ENCODE results near the gene CDKL5. TPM values are rescaled to one million over a fixed set of nuclear protein-coding genes. Genes with fewer than 3 reads are reported as not detected.

The CDKL5 gene
- total and polyA plus RNA-seq, 2 experiments from 2014 or later, result 7.5 to 13.7 TPM

DNA sequence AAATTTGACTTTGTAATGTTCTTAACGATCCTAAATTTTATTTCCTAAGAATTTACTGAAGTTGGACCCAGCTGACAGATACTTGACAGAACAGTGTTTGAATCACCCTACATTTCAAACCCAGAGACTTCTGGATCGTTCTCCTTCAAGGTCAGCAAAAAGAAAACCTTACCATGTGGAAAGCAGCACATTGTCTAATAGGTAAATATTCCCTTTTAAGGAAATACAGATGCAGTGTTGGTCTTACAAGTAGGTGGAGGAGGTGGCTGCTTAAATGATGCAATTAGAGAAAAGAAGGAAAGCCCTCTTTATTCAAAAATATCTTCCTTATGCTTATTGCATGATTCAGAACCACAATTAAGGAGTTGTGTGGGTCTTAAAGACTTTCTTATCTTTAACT is 173.0 kb downstream of the CDKL5 start:
- no peak for DNase-seq (ENCODE audit: low spot score)
- no peak overlapping the region for H3K4me3 ChIP-seq
- H3F3A ChIP-seq (replicated peaks; ENCODE audit: low read depth), result no peaks in the 10 kb centered on the region
- no peaks in the 10 kb centered on the region for H3K9me3 Mint-ChIP-seq
- H3K4me1 ChIP-seq (ENCODE audit: insufficient read depth), result no peaks in the 10 kb centered on the region
- no peak overlapping the region for H2AFZ ChIP-seq
- no peak overlapping the region for H3K4me2 ChIP-seq
- H3K4me1 Mint-ChIP-seq, result no peaks in the 10 kb centered on the region
- no peak overlapping the region for H3K4me3 Mint-ChIP-seq
- H3K27me3 Mint-ChIP-seq (ENCODE audit: insufficient read depth, low read depth, poor library complexity), result no peaks in the 10 kb centered on the region
- H3K27ac ChIP-seq (ENCODE audit: low read depth), result no peak overlapping the region
- H3K27ac Mint-ChIP-seq, result no peak overlapping the region
- TF ChIP-seq CTCF (conservative IDR thresholded peaks at IDR 0.05; ENCODE audit: low read depth in 2 of 2) (no peak), STAT1 (IDR thresholded peaks at IDR 0.05; ENCODE audit: unreplicated experiment) (no peak), CREB1 (CRISPR knock-in tag; IDR thresholded peaks at IDR 0.05; ENCODE audit: low read depth) (no peak), NANOG (IDR thresholded peaks at IDR 0.05; ENCODE audit: borderline replicate concordance) (no peak), ZNF331 (CRISPR knock-in tag; IDR thresholded peaks at IDR 0.05; ENCODE audit: low read depth) (no peak), ZNF114 (CRISPR knock-in tag; IDR thresholded peaks at IDR 0.05) (no peak), JUNB (IDR thresholded peaks at IDR 0.05; ENCODE audit: unreplicated experiment) (no peak), EZH2phosphoT487 (IDR thresholded peaks at IDR 0.05; ENCODE audit: unreplicated experiment) (no peak), ZNF462 (CRISPR knock-in tag; IDR thresholded peaks at IDR 0.05) (no peak)
- TF ChIP-seq, protein P1, sequence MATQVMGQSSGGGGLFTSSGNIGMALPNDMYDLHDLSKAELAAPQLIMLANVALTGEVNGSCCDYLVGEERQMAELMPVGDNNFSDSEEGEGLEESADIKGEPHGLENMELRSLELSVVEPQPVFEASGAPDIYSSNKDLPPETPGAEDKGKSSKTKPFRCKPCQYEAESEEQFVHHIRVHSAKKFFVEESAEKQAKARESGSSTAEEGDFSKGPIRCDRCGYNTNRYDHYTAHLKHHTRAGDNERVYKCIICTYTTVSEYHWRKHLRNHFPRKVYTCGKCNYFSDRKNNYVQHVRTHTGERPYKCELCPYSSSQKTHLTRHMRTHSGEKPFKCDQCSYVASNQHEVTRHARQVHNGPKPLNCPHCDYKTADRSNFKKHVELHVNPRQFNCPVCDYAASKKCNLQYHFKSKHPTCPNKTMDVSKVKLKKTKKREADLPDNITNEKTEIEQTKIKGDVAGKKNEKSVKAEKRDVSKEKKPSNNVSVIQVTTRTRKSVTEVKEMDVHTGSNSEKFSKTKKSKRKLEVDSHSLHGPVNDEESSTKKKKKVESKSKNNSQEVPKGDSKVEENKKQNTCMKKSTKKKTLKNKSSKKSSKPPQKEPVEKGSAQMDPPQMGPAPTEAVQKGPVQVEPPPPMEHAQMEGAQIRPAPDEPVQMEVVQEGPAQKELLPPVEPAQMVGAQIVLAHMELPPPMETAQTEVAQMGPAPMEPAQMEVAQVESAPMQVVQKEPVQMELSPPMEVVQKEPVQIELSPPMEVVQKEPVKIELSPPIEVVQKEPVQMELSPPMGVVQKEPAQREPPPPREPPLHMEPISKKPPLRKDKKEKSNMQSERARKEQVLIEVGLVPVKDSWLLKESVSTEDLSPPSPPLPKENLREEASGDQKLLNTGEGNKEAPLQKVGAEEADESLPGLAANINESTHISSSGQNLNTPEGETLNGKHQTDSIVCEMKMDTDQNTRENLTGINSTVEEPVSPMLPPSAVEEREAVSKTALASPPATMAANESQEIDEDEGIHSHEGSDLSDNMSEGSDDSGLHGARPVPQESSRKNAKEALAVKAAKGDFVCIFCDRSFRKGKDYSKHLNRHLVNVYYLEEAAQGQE (IDR thresholded peaks at IDR 0.05; ENCODE audit: unreplicated experiment), result no peak
- TF ChIP-seq, protein P2, sequence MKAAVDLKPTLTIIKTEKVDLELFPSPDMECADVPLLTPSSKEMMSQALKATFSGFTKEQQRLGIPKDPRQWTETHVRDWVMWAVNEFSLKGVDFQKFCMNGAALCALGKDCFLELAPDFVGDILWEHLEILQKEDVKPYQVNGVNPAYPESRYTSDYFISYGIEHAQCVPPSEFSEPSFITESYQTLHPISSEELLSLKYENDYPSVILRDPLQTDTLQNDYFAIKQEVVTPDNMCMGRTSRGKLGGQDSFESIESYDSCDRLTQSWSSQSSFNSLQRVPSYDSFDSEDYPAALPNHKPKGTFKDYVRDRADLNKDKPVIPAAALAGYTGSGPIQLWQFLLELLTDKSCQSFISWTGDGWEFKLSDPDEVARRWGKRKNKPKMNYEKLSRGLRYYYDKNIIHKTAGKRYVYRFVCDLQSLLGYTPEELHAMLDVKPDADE (IDR thresholded peaks at IDR 0.05), result no peak
- no peaks in the 10 kb centered on the region for H4K20me1 ChIP-seq (replicated peaks; ENCODE audit: insufficient read depth)
- no peaks in the 10 kb centered on the region for H3K9me2 ChIP-seq (ENCODE audit: insufficient read depth)
- H3K27me3 ChIP-seq (ENCODE audit: insufficient read depth), result no peaks in the 10 kb centered on the region
- H3K36me3 Mint-ChIP-seq (ENCODE audit: low read depth), result peaks cover 5% of the 10 kb centered on the region; the same call in 1 of the 3 replicates
- no peaks in the 10 kb centered on the region for H3K79me2 ChIP-seq (replicated peaks; ENCODE audit: insufficient read depth)
- no peak for ATAC-seq
- no peaks in the 10 kb centered on the region for H3K36me3 ChIP-seq (ENCODE audit: insufficient read depth)

Data from GM23338 (cell line).